Esophagus muscularis mucosa (tissue), 4 donors: ENCODE measurements around the gene PRM1.

Source experiments
- EP300 ChIP-seq: sonication (generic); formaldehyde crosslinking; IDR thresholded peaks from one replicate; pipeline ENCODE4 v1.6.1; 2017; ENCODE audit warnings: antibody characterized with exemption
- POLR2A ChIP-seq: fragments of 450-650 bp; IDR thresholded peaks from one replicate; pipeline ENCODE4 v1.6.1; 2017; ENCODE audit warnings: antibody characterized with exemption, moderate library complexity, mild to moderate bottlenecking, low read depth
- POLR2AphosphoS5 ChIP-seq, 2 donors: sonication (generic); formaldehyde crosslinking; IDR thresholded peaks; one replicate each; pipeline ENCODE4 v1.6.1; 2017; ENCODE audit warnings: antibody characterized with exemption in 2 of 2
- TF ChIP-seq, protein P1 (sequence below), 3 experiments: fragments of 200-600 bp in 2 of 3; fragments of 450-650 bp in 1 of 3; sonication (generic) in 2 of 3; IDR thresholded peaks; one replicate each; pipeline ENCODE4 v1.5.1; 2017 to 2019; ENCODE audit warnings: antibody characterized with exemption in 3 of 3, mild to moderate bottlenecking in 2 of 3, moderate library complexity in 1 of 3

DNA sequence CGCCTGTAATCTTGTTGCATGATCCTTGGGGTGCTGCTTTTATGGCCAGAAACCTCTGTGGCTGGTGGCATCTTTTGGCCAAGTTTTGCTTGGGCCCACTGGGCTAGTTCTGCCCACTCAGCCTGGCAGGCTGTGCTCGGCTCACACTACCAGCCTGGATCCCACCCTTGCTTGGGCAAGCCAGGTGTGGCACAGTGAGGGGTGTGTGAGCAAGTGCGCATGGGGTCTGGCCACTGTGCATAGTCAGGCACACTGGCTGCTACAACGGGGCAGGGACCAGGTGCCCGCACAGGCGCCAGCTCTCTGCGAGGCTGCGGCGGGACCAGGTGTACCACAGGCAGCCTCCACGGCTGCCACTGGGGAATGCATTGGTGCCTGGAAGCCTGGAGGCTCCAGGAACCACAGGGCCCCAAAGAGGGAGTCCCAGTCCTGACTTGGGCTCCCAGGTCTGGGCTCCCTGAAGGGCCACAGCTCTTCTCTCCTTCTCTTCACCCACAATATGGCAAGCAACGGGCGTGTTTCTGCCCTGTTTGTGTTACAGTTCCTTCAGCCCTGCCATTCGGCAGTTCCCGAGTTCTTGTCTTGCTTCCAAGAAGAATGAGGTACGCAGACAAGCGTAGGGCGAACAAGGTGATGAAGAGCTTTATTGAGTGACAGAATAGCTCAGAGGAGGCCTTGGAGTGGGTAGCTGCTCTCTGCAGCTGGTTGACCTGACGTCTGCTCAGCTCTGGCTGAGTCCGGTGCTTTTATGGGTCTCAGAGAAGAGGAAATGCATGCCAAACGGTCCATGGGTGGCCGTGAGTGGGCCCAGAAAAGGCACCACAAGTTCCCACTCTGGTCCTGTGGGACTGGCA, 26.7 kb upstream of the PRM1 start:
- TF ChIP-seq, protein P1, sequence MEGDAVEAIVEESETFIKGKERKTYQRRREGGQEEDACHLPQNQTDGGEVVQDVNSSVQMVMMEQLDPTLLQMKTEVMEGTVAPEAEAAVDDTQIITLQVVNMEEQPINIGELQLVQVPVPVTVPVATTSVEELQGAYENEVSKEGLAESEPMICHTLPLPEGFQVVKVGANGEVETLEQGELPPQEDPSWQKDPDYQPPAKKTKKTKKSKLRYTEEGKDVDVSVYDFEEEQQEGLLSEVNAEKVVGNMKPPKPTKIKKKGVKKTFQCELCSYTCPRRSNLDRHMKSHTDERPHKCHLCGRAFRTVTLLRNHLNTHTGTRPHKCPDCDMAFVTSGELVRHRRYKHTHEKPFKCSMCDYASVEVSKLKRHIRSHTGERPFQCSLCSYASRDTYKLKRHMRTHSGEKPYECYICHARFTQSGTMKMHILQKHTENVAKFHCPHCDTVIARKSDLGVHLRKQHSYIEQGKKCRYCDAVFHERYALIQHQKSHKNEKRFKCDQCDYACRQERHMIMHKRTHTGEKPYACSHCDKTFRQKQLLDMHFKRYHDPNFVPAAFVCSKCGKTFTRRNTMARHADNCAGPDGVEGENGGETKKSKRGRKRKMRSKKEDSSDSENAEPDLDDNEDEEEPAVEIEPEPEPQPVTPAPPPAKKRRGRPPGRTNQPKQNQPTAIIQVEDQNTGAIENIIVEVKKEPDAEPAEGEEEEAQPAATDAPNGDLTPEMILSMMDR (IDR thresholded peaks at IDR 0.05), result no peak
- TF ChIP-seq POLR2AphosphoS5 (IDR thresholded peaks at IDR 0.05) (no peak), POLR2A (no peak), EP300 (no peak)
